NB4 (cell line): ENCODE results near the gene CSTF2T.

Experiments
- CTCF ChIP-seq: IDR thresholded peaks from one replicate; pipeline ENCODE4 v1.5.1; 2012; ENCODE audit warnings: low read depth, low read length
- MAX ChIP-seq: IDR thresholded peaks from 2 replicates; pipeline ENCODE4 v1.6.1; 2011; ENCODE audit warnings: low read depth, low read length
- POLR2A ChIP-seq: IDR thresholded peaks from 2 replicates; pipeline ENCODE4 v1.6.1; 2011; ENCODE audit warnings: mild to moderate bottlenecking; ENCODE audit not compliant: insufficient read length; ENCODE audit errors: extremely low read depth

GRCh38 chr10:51658000-51658399 lies 41.4 kb downstream of the CSTF2T start:
- no peak for TF ChIP-seq CTCF
- no peak for TF ChIP-seq POLR2A
- no peak for TF ChIP-seq MAX
